Measurements from ENCODE around the gene MORN5.

Gene MORN5

DNA sequence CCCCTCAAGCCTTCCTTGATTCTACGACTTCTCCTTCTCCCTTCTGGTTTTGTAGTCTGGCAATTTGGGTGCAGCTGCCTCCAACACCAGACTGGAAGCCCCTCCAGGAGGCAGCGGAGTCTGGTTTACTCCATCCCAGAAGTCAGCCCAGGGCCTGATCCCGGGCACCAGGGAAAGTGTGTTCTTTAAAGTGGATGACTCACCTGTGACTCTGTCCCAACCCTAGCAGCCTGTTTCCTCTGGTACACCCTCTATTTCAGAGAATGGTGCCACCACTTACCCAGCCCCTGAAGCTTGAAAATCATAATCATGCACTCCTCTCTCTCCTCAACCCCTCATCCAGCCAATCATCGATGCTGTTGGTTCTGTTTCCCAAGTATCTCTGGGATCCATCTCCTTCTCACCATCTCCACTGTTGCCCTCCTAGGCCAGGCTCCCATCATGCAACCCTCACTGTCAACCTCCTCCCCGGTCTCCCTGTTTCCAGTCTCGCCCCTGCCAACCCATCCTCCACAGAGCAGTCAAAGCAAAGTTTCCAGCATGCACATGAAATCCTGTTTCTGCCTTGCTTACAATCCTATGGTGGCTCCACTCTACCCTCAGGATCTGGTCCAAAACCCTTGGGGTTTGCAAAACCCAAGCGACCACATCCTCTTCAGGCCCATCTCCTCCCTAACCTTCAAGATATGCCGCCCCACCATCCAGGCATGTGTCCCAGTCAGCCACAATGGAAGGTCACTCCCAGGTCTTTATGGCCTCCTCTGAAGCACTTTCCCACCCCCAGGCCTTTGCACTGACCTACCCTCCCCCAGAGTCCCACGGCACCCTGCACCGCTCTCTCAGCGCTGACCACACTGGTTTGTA is 58.6 kb downstream of the MORN5 start:
- DNase-seq = no peak

DNA sequence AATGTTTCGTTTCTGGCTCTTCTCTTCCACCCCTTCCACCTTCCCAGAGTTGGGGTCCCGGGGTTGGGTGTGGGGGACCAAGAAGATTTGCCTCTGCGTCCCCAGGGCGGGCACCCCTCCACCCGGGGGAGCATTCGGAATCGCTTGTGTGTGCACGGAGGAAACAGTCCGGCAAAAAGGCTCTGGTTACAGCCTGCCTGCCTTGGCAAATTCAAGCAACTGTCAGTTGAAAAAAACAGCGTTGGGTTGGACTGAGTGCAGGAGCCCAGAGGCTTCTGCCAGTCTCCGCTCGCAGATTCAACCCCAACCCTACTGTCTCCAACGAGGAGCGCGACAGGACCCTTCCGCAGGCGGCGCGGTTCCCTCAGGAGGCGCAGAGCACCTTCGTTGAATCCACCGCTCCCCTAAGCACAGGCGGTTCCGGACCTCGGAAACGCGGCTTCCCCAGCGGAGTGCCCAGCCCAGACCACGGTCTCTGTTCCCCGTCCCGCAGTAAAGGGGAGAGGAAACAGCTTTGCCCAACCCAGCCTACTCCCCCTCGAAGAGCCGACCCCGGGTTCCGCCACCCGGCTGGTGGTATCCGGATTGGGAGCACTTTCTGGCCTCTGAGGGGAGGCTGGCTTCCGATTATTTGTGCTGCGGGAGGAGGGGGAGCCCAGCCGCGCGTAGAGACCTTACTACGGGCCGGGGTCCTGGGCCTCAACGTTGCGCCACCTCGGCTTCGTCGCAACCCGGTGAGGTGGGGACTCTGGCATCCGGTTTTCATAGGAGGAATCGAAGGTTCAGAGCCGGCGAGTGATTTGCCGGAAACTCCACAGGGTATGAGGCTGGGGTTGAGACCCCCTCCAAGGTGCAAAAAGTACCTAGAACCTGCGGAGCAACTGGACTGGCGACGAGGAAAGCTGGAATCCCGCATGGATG is 59.5 kb downstream of the MORN5 start:
- no peak for DNase-seq

DNA sequence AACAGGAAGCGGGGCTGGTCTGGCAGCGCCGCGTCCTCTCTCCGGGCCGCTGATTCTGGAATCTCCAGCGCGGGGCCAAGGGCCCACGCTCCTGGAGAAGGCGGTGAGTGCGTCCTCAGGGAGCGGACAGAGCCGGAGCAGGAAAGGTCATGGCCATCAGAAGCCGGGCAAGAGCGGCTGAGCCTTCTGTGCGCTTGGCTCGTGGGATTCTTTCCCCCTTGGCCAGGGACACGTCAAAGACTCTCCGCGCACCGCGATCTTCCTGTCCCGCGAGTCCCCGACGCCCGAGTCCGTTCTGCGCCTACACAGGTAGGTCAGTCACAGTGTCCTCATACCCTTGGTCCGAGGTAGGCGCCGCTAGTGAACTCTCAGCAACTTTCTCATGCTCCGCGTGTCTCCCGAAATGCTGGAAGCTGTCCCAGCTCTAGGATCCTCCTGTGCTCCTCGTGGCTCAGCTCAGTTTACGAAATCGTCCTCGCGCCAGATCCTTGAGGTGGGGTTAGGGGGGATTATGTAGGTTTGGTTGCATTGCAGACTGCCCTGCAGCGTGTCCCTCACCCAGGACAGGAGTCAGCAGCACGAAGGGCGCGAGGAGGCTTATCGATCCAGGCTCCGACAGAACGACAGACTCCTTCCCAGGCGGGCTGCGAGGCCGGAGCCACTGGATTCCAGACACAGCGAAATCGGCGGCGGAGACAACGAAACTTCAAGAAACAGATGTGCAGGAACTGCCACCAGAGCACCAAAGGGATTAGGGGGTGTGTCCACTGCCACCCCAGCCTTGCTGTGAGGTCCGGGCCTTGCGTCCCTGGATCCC is 60.4 kb downstream of the MORN5 start:
- DNase-seq = no peak

DNA sequence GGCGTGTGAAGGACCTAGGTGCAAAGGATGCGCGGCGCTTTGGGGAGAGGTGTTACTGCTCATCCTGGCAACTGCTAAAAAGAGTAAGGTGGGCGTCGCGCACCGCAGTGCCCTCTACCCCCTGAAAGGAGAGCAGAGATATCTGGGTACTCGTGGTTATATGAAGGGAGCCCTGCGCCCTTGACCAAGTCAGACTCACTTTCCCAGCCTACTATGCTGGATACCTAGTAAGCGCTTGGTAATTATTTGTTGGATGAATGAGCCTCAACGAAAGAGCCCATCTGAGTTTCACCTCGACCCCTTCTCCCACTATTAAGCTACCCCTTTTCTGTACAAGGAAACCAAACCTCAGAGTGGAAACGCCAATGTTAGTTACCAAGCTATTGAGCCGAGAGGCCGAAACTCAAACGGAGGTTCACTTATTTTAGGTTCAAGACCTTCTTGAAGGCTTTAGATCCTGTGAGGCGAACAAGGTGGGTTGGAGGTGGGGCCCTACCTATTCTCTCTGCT is 61.0 kb downstream of the MORN5 start:
- no peak for DNase-seq

DNA sequence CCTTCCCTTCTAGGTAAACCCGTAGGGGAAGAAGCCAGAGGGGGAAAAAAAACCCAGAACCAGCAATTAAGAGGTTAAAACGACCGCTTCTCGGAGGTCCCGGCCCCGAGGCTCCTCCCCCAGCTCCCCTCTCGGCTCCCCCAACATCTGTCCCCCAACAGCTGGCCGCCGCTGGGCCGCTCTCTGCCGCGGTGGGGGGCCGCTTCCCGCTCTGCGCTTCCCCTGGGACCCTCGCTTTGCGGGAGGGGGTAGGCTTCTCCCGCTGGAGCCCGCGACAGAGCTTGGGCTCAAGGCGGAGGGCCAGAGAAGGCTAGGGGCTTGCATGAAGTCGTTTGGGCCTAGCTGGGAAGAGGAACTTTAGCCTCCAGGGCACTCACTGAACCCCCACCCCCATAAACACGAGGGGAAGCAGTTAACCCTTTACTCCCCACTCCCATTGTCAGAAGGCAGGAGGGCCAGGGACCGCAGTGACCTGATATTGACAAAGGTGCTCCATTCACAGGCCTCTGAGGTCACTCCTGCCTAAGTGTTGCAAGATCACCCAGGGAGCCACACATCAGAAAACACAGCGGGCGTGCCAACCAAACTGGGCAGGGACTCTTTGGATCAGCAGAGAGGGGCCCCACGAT is 61.6 kb downstream of the MORN5 start:
- DNase-seq = no peak

DNA sequence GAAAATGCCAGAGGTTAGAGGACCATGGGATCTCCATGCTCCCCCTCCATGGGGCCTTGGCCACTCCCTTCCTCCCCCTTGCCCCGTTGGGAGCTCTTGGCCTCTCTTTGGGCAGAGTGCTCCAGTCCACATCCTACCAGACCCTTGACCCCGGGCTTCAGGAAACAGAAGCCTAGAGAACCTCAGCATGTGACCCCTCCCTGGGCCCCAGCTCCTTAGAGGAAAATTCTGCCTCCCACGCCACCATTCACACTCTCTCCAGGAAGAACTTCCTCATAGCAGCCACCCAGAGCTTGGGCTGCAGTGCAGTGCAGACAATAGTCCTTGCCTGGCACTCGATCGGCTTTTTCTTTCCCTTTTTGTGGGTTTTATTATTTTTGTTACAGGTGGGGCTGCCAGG is 63.1 kb downstream of the MORN5 start:
- no peak for DNase-seq

DNA sequence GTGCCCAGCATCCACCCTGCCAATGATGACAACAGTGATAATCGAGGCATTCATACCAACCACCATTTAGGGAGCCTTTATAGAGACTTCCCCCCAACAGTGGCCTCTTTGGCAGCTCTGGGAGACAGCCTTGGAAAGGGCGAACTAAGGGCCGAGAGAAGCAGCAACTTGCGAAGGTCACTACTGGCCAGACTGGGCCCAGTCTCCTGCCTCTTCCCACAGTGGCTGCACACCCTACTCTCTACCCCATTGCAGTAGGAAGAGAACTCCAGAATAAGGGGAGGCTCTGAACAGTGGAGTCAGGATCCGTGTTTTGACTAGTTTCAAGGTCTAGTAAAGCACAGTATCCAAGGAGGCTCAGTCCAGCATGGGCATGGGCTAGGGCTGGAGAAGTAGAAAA is 63.7 kb downstream of the MORN5 start:
- no peak for DNase-seq

DNA sequence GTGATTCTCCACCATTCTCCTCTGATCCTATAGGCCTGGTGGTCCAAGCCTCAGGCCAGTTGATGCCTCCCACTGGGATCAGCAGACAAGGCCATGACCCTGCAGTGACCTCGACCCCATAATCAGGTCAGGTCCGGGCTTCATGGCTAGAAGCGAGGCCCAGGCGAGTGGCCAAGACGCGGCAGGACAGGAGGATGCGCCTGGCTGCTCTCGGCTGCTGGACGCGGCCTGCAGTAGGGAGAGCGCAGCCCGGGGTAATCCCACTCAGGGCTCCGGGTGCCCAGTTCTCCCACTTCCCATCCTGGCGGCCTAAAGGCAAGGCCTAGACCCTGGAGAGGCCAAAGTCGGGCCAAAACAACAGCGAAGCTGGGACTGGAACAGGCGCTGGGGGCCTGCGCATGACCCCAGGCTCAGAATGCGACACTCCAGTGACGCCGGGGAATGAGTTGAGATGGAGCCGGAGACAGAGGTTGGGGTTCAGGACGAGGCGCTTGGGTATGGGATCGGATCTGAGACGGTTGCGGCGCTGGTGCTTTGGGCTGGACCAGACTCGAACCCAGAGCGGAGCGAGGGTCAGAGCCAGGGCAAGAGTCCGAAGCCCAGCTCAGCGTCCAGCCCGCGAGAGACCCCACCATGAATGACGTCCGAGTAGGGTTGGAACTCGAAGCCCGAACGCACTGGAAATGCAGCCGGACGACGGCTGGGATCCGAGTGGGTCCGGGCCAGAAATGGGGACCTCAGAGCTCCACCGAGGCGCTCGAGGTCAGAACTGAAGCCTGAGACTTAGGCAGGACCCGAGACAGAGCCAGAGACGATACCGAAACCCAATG is 65.8 kb downstream of the MORN5 start:
- DNase-seq = no peak

DNA sequence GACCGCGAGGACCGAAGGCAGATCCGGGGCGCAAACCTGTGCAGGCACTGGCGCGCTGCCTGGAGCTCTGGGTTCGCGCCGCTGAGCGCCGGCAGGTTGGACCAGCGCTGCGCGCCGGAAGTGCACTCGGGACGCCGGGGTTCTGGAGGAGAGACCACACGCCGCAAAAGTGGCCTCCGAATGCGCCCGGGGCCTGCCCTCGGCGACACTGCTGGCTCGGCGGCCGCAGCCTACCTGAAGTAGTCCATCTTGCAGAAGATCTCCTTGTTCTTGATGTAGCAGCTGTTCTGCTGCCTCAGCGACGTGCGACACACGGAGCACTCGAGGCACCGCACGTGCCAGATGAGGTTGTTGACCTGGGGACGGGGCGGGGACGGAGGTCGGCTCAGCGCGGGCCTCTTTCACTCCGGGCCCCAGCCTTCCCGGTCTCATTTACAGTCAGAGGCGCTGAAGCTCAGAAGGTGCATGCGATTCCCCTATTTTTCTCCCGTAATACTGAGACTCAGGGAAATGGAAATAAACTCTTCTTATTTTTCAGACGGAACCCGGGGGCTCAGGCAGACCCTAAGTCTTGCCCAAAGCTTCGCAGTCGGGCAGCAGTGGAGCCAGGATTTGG is 66.5 kb downstream of the MORN5 start:
- DNase-seq = no peak

DNA sequence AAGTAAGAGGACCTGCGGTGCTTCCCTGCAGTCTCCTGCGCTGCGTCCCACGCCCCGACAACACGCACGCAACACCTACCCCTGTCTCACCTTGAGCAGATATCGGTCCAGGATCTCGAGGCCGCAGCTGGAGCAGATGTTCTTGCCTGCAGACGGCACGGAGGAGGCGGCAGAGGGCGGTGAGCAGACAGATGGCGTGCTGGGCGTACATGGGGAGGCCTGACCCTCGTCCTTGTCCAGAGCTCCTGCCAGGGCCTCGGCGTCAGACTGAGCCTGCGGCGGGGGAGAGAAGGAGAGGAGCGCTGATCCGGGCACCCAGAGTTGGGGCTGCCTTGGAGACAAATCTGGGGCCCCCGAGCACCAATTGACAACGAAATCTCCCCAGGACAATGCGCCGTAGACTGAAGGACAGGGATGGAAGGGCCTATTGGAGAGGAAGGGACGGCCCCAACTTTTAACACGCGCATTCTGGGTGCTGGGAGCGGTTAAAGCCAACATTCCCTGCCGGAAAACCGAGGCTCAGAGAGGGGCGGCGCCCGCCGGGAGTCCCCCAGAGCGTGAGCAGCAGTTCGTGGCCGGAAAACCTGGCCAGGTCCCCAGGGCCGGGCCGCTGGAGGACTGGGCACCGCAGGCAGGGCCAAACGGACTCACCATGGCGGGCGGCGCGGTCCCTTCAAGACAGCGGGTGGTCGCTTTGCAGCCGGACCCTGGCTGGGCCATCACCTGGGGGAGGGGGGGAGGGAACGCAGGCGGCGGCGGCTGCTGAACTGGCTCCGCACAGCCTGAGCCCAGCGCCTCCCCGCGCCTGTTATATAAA is 67.3 kb downstream of the MORN5 start:
- no peak for DNase-seq

DNA sequence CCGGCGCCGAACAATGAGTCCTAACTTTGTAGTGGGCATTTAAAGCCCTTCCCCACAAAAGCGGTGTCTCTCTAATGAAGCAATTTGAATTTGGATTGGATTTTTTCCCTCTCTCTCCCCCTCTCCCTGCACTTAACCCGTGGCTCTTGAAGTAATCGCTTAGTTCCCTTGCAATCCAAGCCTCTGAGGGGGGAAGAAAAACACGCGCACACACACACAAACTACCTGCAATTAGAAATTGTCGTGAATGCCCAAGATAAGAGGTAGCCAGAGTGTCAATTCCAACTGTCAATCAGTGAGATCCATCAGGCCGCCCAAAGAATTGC is 67.8 kb downstream of the MORN5 start:
- DNase-seq = no peak

DNA sequence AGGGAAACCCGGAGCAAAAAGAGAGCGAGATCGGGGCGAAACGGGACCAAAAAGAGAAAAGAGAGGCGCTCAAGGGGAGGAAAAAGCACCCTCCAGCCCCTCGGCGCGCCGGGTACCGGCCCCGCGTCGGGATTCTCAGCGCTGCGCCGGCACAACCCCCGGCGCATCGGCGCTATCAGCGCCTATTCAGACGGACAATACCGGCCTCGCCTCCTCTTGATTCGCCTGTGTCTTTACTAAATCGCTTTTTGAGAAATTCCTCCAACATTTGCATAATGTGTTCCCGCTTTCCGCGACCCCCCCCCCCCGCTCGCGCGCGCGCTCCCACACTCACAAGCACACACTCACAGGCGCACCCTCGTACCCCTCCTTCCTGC is 68.5 kb downstream of the MORN5 start:
- no peak for DNase-seq

DNA sequence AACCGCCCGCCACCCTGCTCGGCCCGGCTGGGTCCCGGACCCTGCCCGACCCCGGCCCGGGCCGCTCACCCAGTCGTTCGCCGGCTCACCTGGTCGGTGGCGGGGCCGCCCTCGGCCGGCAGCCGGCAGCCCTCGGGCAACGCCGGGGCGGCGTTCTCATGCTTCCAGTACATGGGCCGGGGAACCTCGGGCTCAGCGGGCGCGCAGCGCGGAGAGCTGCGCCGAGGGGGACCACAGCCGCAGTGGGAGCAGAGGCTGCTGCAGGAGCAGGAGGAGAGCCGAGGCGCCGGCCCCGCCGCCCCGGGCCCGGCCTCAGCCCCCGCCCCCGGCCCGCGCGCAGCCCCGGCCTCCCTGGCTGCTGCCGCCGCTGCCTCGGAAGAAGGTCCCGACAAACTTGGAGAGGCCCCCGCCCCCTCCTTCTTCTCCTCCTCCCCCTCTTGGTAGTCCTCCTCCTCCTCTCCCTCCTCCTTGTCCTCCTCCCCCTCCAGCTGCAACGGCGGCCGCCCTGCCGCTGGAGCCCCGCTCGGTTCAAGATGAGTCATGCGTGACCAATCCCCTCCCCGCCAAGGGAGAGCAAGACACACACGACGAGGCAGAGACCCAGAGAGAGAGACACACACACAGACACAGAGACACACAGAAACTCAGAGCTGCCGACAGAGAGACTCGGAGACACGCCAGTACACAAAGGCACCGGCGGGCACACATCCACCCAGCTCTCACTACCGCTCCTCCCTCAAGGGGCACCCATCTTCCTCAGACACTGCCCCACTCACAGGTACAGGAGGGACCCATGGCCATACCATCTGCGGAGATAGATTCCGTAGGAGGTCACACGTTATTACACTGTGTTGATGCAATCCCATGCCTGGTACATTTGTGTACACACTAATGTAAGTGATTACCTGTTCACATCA is 69.1 kb downstream of the MORN5 start, which contains the start of gene LHX6:
Gene LHX6 (minus strand): TSS at position 390 of the 917 bp plus-strand sequence. CDS start 217 bp downstream, at position 173.
- no peak for DNase-seq

DNA sequence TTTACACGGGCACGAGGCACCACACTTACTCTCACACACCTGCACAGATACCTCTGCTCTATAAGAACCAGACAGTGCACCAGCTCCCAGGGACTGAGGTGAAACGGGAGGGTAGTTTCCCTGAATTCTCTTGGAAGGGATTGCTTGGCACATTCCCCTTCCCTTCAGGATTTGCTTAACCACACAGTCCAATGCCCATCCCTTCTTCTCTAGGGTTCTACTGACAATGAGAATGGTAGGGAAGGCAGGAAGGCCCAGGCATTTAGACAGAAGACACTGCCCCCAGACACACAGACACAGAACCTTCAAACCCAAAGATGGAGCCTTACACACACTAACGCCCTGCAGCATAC is 69.8 kb downstream of the MORN5 start:
- DNase-seq = no peak

DNA sequence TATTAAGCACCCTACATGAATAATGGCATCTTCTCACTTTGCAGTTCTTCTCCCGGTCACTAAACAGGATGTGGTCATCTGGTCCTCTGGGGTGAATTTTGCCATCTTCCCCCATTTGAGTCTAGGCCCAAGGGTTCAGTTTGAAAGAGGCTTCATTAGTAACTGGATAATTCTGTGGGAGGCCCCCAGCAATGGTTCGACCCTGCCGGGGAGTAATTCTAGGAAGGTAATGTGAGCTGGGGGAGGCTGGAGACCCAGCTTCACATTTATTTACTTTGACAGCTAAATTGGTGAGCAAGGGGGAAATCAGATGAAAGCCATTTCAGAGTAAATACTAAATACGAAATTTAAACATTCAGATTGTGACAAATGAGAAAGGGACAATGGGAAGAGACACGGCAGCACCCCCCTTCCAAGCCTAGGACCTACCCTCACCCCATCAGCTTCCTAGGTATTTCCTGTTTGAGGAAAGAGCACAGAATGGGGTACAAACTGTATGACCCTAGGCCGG is 73.1 kb downstream of the MORN5 start:
- no peak for DNase-seq

DNA sequence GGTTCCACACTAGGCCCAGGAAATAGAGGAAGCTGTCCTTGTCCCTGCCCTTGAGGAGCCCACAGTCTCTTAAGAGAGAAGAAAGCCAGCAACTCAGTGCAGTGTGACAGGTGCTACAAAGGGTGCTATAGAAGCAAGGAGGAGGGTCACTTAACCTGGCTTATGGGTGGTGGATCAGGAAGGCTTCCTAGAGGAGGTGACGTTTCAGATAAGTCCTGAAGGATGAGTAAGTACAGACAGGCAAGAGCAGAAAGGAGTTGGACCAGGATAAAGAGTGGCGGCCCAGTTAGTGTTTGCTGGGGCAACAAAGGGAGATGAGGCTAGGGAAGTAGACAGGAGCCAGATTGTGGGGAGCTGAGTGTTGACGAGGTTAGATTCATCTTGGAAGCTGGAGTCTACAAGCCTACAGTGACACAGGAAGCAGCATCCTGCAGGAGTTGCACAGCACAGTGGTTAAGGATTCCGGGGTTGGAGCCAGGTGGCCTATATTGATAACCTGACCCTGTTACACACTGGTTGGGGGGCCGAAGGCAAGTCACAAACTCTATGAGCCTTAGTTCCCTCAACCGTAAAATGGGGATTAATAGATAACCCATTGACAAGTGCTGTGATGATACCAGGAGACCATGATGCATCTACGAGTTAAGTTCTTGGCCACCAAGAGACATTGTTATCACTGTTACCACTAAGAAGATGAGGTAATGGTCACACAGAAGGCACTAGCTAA is 74.5 kb downstream of the MORN5 start:
- DNase-seq = no peak

DNA sequence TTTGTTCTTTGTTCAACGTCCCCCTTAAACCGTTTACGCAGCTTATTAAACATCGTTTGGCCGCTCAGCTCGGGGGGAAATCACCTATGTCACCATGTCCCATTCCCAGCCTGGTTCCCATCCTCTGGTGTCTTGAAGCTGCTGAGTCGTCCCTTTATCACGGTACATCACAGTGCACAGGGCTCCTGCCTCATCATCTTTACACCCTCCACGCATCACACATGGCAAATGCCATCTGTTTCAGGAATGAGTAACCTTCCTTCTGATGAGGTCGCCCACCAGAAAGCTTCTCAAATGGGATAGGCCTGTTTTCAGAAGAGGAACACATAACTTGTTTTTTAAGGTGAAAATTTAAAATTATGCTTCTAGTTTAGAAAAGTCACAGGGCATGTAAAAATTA is 77.0 kb downstream of the MORN5 start:
- no peak for DNase-seq

DNA sequence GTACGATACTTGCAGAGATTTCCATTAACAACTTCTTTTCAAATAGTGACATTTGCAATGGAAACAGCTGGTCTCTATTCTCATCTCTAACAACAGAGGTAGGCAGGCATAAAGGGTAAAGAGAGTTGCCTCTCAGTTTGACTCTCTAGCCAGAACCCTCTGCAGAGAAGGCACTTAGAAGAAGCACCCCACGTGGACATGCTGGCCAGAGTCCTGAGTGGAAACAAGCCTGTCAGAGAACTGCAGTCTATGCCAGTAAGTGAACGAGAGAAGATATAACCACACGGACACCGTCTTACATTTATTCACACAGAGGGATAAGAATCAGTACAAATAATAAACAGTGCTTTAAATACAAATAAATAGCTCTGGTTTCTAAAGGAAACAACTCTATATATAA is 80.0 kb downstream of the MORN5 start:
- DNase-seq = no peak
